HepG2 (cell line): Measurements from ENCODE around the gene MRPL43. TPM values are rescaled to one million over a fixed set of nuclear protein-coding genes. Genes with fewer than 3 reads are reported as not detected.

Experiments used
- ATAC-seq: fragments of 200-7000 bp; cut with Tn5 transposase; 3 replicates; pipeline ENCODE4 v1.9.1; 2020; ENCODE audit warnings: mild to moderate bottlenecking, moderate library complexity
- BruUV-seq: library from RNA; stranded (reverse); fragments of 400-500 nt; replicated peaks from 2 replicates; lab custom pipeline; 2021; lab: Mats Ljungman, UMichigan
- CTCF ChIA-PET: fragments of 300-600 bp; formaldehyde crosslinking; extraction: SDS; loops from one replicate; lab custom pipeline; 2021; ENCODE audit warnings: low total read pairs, inconsistent platforms, low intra/inter-chr PET ratio; lab: Yijun Ruan, JAX
- POLR2A ChIA-PET: fragments of 350-600 bp; sonication (Branson Sonifier 250); formaldehyde crosslinking; loops from one replicate; lab custom pipeline; 2020; ENCODE audit warnings: antibody characterized with exemption, inconsistent platforms; lab: Yijun Ruan, JAX
- DNase-seq: peaks from one replicate; pipeline ENCODE4 v3.0.0-alpha.2; 2015; ENCODE audit warnings: low spot score
- FAIRE-seq: peaks from 3 replicates; lab custom pipeline; 2011; peaks lifted over from hg19 to GRCh38; lab: Jason Lieb, UNC
- H2AFZ ChIP-seq: one replicate; pipeline ENCODE4 v1.6.1; 2011; ENCODE audit warnings: low read length, inconsistent platforms
- H3K27ac ChIP-seq: fragments of 300-600 bp; 3 replicates; pipeline ENCODE4 v1.8.0; 2011; ENCODE audit warnings: mixed run types, mild to moderate bottlenecking, mixed read lengths, low read length, inconsistent platforms; ENCODE audit not compliant: insufficient read depth; ENCODE audit errors: extremely low read length
- H3K27me3 ChIP-seq, 2 experiments: fragments of 200-600 bp in 1 of 2; 2 replicates in 1 of 2; 3 replicates in 1 of 2; pipeline versions ENCODE4 v1.6.0 to v1.8.0; 2011; ENCODE audit warnings: low read length in 2 of 2, mild to moderate bottlenecking in 2 of 2, moderate library complexity in 2 of 2, inconsistent platforms in 1 of 2; ENCODE audit not compliant: insufficient read depth in 2 of 2, control insufficient read depth in 1 of 2
- H3K36me3 ChIP-seq, 2 experiments: fragments of 200-600 bp in 1 of 2; replicated peaks in 1 of 2; 2 replicates in 1 of 2; 3 replicates in 1 of 2; pipeline versions ENCODE4 v1.5.1 to v1.8.0; 2011; ENCODE audit warnings: low read length in 2 of 2, inconsistent platforms in 1 of 2; ENCODE audit not compliant: insufficient read depth in 2 of 2, control insufficient read depth in 1 of 2
- H3K4me1 ChIP-seq: 2 replicates; pipeline ENCODE4 v1.5.1; 2012; ENCODE audit warnings: low read length, inconsistent platforms; ENCODE audit not compliant: insufficient read depth
- H3K4me2 ChIP-seq: 2 replicates; pipeline ENCODE4 v1.6.0; 2011; ENCODE audit warnings: low read depth, low read length, inconsistent platforms
- H3K4me3 ChIP-seq, 3 experiments: fragments of 200-600 bp in 1 of 3; sonication (generic), shearing (Covaris generic) in 1 of 3; replicated peaks in 1 of 3; 2 replicates each; pipeline ENCODE4 v1.5.1; 2011 to 2016; ENCODE audit warnings: low read length in 3 of 3, inconsistent platforms in 2 of 3, low read depth in 2 of 3, mild to moderate bottlenecking in 2 of 3, control low read depth in 1 of 3, mixed read lengths in 1 of 3; ENCODE audit not compliant: insufficient read depth in 1 of 3
- H3K79me2 ChIP-seq: one replicate; pipeline ENCODE4 v1.6.1; 2011; ENCODE audit warnings: low read length, inconsistent platforms; ENCODE audit not compliant: insufficient read depth
- H3K9ac ChIP-seq: 2 replicates; pipeline ENCODE4 v1.6.0; 2011; ENCODE audit warnings: mild to moderate bottlenecking, low read depth, low read length, inconsistent platforms; ENCODE audit not compliant: insufficient read depth
- H3K9me3 ChIP-seq: 2 replicates; pipeline ENCODE4 v1.5.1; 2012; ENCODE audit warnings: mild to moderate bottlenecking, low read length
- H4K20me1 ChIP-seq: 2 replicates; pipeline ENCODE4 v1.6.0; 2011; ENCODE audit warnings: inconsistent platforms, mild to moderate bottlenecking, low read length, moderate library complexity; ENCODE audit not compliant: insufficient read depth
- CENPT ChIP-seq: sonication (generic); formaldehyde crosslinking; IDR thresholded peaks from 2 replicates; pipeline ENCODE4 v1.8.0; 2022; ENCODE audit warnings: low read depth, mild to moderate bottlenecking, moderate library complexity, missing genetic modification reagents
- ELF3 ChIP-seq: IDR thresholded peaks from 2 replicates; pipeline ENCODE4 v1.6.1; 2016; ENCODE audit warnings: missing genetic modification reagents, missing compliant biosample characterization
- KDM5B ChIP-seq: sonication (generic); formaldehyde crosslinking; IDR thresholded peaks from 2 replicates; pipeline ENCODE4 v1.4.0; 2020; ENCODE audit warnings: missing genetic modification reagents, mild to moderate bottlenecking, borderline replicate concordance
- MED1 ChIP-seq: sonication (generic); formaldehyde crosslinking; IDR thresholded peaks from 2 replicates; pipeline ENCODE4 v1.4.0; 2020; ENCODE audit warnings: missing genetic modification reagents
- PBX3 ChIP-seq: sonication (generic); formaldehyde crosslinking; IDR thresholded peaks from 2 replicates; pipeline ENCODE4 v1.8.1; 2023; ENCODE audit warnings: missing genetic modification reagents, inconsistent platforms, borderline replicate concordance
- POLR2A ChIP-seq, 2 experiments: IDR thresholded peaks; 2 replicates each; pipeline ENCODE4 v1.6.1; 2011; ENCODE audit warnings: low read depth in 2 of 2, low read length in 2 of 2, mild to moderate bottlenecking in 1 of 2, moderate library complexity in 1 of 2; ENCODE audit not compliant: insufficient read depth in 1 of 2
- RCOR2 ChIP-seq: IDR thresholded peaks from 2 replicates; pipeline ENCODE4 v1.6.1; 2016; ENCODE audit warnings: missing biosample characterization, missing genetic modification reagents
- ZBTB46 ChIP-seq: sonication (generic); formaldehyde crosslinking; IDR thresholded peaks from 2 replicates; pipeline ENCODE4 v1.4.0; 2020; ENCODE audit warnings: mild to moderate bottlenecking, missing genetic modification reagents, borderline replicate concordance
- ZBTB8A ChIP-seq: sonication (generic); formaldehyde crosslinking; IDR thresholded peaks from 2 replicates; pipeline ENCODE4 v1.4.0; 2020; ENCODE audit warnings: mild to moderate bottlenecking, low read depth, missing genetic modification reagents, borderline replicate concordance
- ZNF280B ChIP-seq: sonication (generic); formaldehyde crosslinking; IDR thresholded peaks from 2 replicates; pipeline ENCODE4 v1.5.0; 2020; ENCODE audit warnings: missing genetic modification reagents, mild to moderate bottlenecking, borderline replicate concordance
- WGBS: methylation state at CpG from one replicate; pipeline ENCODE4 v1.1.6; 2017; ENCODE audit warnings: low lambda C conversion rate; 5-methylcytosine and 5-hydroxymethylcytosine counted together
- in situ Hi-C: cut with HindIII; loops from 2 replicates; pipeline ENCODE4 v1.10.0; 2017; ENCODE audit warnings: low pct_unique_long_range_greater_than_20kb; ENCODE audit not compliant: extremely low pct_ligation_motif_present
- intact Hi-C: fragments of 100-400 bp; cut with micrococcal nuclease; formaldehyde crosslinking; loops from one replicate; pipeline ENCODE4 v1.10.0; 2022; ENCODE audit not compliant: unreplicated experiment
- polyA plus RNA-seq, 8 experiments: library from polyadenylated mRNA; depleted of rRNA in 3 of 8; stranded (reverse) in 7 of 8; unstranded in 1 of 8; fragments of >200 nt; fragmentation: Illumina TruSeq in 4 of 8; extraction: Trizol in 4 of 8; gene quantifications; 2 replicates each; pipeline versions ENCODE4 v1.2.1 to v1.2.3, GENCODE V29; 2011 to 2016; ENCODE audit warnings: low read depth in 4 of 8, missing spikeins in 1 of 8, mixed read lengths in 1 of 8; ENCODE audit not compliant: insufficient read depth in 1 of 8
- total RNA-seq, 5 experiments: library from RNA; depleted of rRNA; stranded (reverse); fragments of >200 nt; fragmentation: Illumina TruSeq; extraction: Trizol; gene quantifications; 2 replicates each; pipeline ENCODE4 v1.2.3, GENCODE V29; 2016; ENCODE audit warnings: low read depth in 1 of 5
- TF ChIP-seq, protein P1 (sequence below): sonication (generic); formaldehyde crosslinking; IDR thresholded peaks from 2 replicates; pipeline ENCODE4 v1.5.1; 2020; ENCODE audit warnings: missing genetic modification reagents, mild to moderate bottlenecking, borderline replicate concordance

Gene MRPL43
- total and polyA plus RNA-seq, 2 of the 13 experiments (the other 11 are each of a cell fraction or from before 2014, with no cell fraction given), result 71.0 to 73.7 TPM

GRCh38 chr10:101036726-101037125 is 49.4 kb upstream of the MRPL43 start:
- BruUV-seq, result no TSS peak
- no peak overlapping the region for H2AFZ ChIP-seq
- no peaks in the 10 kb centered on the region for H4K20me1 ChIP-seq
- CTCF ChIA-PET, result no interaction called here
- intact Hi-C loops (no loop called here), in situ Hi-C loops (no loop called here)
- H3K36me3 ChIP-seq, result peaks cover 9 to 31% of the 10 kb centered on the region in 2 experiments; a peak in 3 of 5 replicates
- H3K27ac ChIP-seq, result no peak overlapping the region
- no peak overlapping the region for H3K4me3 ChIP-seq
- no peaks in the 10 kb centered on the region; a peak in 1 of 5 replicates for H3K27me3 ChIP-seq
- H3K79me2 ChIP-seq, result no peaks in the 10 kb centered on the region
- ATAC-seq, result no peak
- H3K9ac ChIP-seq, result no peak overlapping the region
- 97% methylated on average over 2 of the region's 7 CpGs for WGBS
- no peaks in the 10 kb centered on the region for H3K9me3 ChIP-seq
- no peak for FAIRE-seq
- TF ChIP-seq PBX3 (no peak), ZNF280B (CRISPR knock-in tag) (no peak), KDM5B (CRISPR knock-in tag) (no peak), POLR2A (IDR thresholded peaks at IDR 0.05; ENCODE audit: insufficient read depth in 1 of 2, low read depth in 2 of 2, low read length in 2 of 2) (no peak), ZBTB46 (CRISPR knock-in tag) (no peak), MED1 (CRISPR knock-in tag) (no peak), ELF3 (no peak), RCOR2 (CRISPR knock-in tag) (no peak), ZBTB8A (no peak), CENPT (CRISPR knock-in tag) (no peak)
- TF ChIP-seq, protein P1, sequence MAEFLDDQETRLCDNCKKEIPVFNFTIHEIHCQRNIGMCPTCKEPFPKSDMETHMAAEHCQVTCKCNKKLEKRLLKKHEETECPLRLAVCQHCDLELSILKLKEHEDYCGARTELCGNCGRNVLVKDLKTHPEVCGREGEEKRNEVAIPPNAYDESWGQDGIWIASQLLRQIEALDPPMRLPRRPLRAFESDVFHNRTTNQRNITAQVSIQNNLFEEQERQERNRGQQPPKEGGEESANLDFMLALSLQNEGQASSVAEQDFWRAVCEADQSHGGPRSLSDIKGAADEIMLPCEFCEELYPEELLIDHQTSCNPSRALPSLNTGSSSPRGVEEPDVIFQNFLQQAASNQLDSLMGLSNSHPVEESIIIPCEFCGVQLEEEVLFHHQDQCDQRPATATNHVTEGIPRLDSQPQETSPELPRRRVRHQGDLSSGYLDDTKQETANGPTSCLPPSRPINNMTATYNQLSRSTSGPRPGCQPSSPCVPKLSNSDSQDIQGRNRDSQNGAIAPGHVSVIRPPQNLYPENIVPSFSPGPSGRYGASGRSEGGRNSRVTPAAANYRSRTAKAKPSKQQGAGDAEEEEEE (CRISPR knock-in tag), result no peak
- POLR2A ChIA-PET, result no interaction called here
- no peak overlapping the region for H3K4me2 ChIP-seq
- DNase-seq, result no peak
- peaks cover 48% of the 10 kb centered on the region for H3K4me1 ChIP-seq
